ENCODE measurements around the gene ASB18.

- TF ChIP-seq CHD2 (IDR thresholded peaks at IDR 0.05; ENCODE audit: low read depth, low read length) (no peak), ARNT2 (CRISPR knock-in tag; IDR thresholded peaks at IDR 0.05; ENCODE audit: low read depth) (no peak), KDM5A (IDR thresholded peaks at IDR 0.05; ENCODE audit: borderline replicate concordance, low read length) (no peak), CBX5 (CRISPR knock-in tag; IDR thresholded peaks at IDR 0.05; ENCODE audit: borderline replicate concordance) (no peak), USF2 (IDR thresholded peaks at IDR 0.05; ENCODE audit: low read depth, low read length) (no peak), USF2 (CRISPR knock-in tag; IDR thresholded peaks at IDR 0.05; ENCODE audit: borderline replicate concordance) (no peak)
- TF ChIP-seq, protein P1, sequence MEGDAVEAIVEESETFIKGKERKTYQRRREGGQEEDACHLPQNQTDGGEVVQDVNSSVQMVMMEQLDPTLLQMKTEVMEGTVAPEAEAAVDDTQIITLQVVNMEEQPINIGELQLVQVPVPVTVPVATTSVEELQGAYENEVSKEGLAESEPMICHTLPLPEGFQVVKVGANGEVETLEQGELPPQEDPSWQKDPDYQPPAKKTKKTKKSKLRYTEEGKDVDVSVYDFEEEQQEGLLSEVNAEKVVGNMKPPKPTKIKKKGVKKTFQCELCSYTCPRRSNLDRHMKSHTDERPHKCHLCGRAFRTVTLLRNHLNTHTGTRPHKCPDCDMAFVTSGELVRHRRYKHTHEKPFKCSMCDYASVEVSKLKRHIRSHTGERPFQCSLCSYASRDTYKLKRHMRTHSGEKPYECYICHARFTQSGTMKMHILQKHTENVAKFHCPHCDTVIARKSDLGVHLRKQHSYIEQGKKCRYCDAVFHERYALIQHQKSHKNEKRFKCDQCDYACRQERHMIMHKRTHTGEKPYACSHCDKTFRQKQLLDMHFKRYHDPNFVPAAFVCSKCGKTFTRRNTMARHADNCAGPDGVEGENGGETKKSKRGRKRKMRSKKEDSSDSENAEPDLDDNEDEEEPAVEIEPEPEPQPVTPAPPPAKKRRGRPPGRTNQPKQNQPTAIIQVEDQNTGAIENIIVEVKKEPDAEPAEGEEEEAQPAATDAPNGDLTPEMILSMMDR (CRISPR knock-in tag; IDR thresholded peaks at IDR 0.05): no peak
These were observed 30.4 kb upstream of the ASB18 start for GRCh38 chr2:236294647-236295046.
